Right cardiac atrium (tissue), 5 donors: ENCODE data around the gene OR4D1. TPM values are rescaled to one million over a fixed set of nuclear protein-coding genes. Genes with fewer than 3 reads are reported as not detected.
A peak's percentile ranks its signal among the peaks of the same experiment; 100 is the strongest.

Experiments
- ATAC-seq, 2 donors: fragments of 200-7000 bp; cut with Tn5 transposase; one replicate each; pipeline versions ENCODE4 v1.8.0 to v1.9.1; 2020; ENCODE audit warnings: moderate library complexity in 2 of 2, mild to moderate bottlenecking in 1 of 2
- DNase-seq, 3 donors: peaks; one replicate each; pipeline ENCODE4 v3.0.0-alpha.2; 2020
- H3K27ac ChIP-seq: one replicate; pipeline ENCODE4 v1.5.1; 2013; ENCODE audit warnings: mild to moderate bottlenecking, low read length, control low read depth, moderate library complexity
- H3K27me3 ChIP-seq: one replicate; pipeline ENCODE4 v1.6.1; 2013; ENCODE audit not compliant: control insufficient read depth, insufficient read depth
- H3K4me1 ChIP-seq: one replicate; pipeline ENCODE4 v1.6.1; 2013; ENCODE audit warnings: low read length; ENCODE audit not compliant: control insufficient read depth, insufficient read depth
- H3K4me3 ChIP-seq: one replicate; pipeline ENCODE4 v1.5.1; 2013; ENCODE audit warnings: low read length, control low read depth
- H3K9me3 ChIP-seq: one replicate; pipeline ENCODE4 v1.6.1; 2013; ENCODE audit warnings: low read length; ENCODE audit not compliant: control insufficient read depth
- WGBS: extraction: QIAGEN DNeasy Blood & Tissue Kit; methylation state at CpG from one replicate; pipeline ENCODE4 v1.1.7; 2013; 5-methylcytosine and 5-hydroxymethylcytosine counted together
- intact Hi-C, 4 donors: fragments of 100-400 bp; cut with DNase I; formaldehyde crosslinking; loops; one replicate each; pipeline versions ENCODE4 v1.11.0 to v1.14.0; 2022 to 2023
- polyA plus RNA-seq: library from polyadenylated mRNA; stranded (reverse); fragments of 200-250 nt; gene quantifications from one replicate; pipeline ENCODE4 v1.2.3, GENCODE V29; 2013
- total RNA-seq, 4 donors: library from RNA; stranded (reverse); fragmentation: NEBNext Ultra II Directional; extraction: Animal tissue kit (Norgen Biotek cat#: 25700); gene quantifications; one replicate each; pipeline ENCODE4 v1.2.1, GENCODE V29; 2021
- donor health status: healthy with polysubstance abuse.
- donor health status: DM: no; HTN: yes; CAD: no.
- donor health status: DM: no; HTN: no; CAD: no.
- donor health status: DM: no; HTN: yes; CAD: no; lungs with severe emphysema.
- donor health status: DM: yes; HTN: yes; CAD: no.

OR4D1 gene
- total and polyA plus RNA-seq, 5 donors: not detected

DNA sequence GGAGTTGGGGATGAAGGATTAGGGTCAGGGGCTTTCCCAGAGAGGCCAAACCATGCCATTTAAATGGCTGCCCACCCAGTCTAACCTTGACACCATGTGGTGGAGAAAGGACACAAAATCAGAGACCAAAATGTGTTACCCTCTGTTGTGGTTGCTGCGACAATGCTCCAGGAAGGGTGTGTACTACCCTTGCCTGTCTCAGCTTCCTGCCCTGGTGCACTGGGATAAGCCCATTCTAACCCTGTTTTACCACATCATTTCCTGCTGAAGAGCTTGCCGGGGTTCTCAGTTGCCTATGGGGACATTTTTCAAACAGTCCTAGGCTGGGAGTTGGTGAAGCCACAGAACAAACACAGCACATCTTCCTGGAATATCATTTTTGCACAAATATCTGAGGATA lies 4.9 kb downstream of the OR4D1 start:
- Histone ChIP-seq H3K9me3 (no peaks in the 10 kb centered on the region), H3K4me3 (no peak overlapping the region), H3K4me1 (no peaks in the 10 kb centered on the region), H3K27me3 (no peaks in the 10 kb centered on the region), H3K27ac (no peak overlapping the region)
- ATAC-seq: peak; percentile 57 to 86
- WGBS: 50% methylated on average over 2 of the region's 2 CpGs
- intact Hi-C loops: no loop called here
- DNase-seq: no peak

- ATAC-seq: no peak
- intact Hi-C loops: no loop called here
- Histone ChIP-seq H3K27me3 (no peaks in the 10 kb centered on the region), H3K27ac (no peak overlapping the region), H3K4me3 (no peak overlapping the region), H3K4me1 (no peaks in the 10 kb centered on the region), H3K9me3 (no peaks in the 10 kb centered on the region)
- DNase-seq: no peak
Observed at GRCh38 chr17:58153671-58154070, 5.5 kb downstream of the OR4D1 start.

- Histone ChIP-seq H3K27ac (no peak overlapping the region), H3K4me1 (no peaks in the 10 kb centered on the region), H3K9me3 (no peaks in the 10 kb centered on the region), H3K27me3 (peaks cover 4% of the 10 kb centered on the region), H3K4me3 (peak overlapping the region; percentile 33)
- WGBS: 2% methylated on average over 65 of the region's 65 CpGs
- ATAC-seq: peak; percentile 85 to 90
- peak; percentile 33 to 62 (median 58) for DNase-seq
- intact Hi-C loops: no loop called here
Observed at GRCh38 chr17:58156839-58157803, 8.9 kb downstream of the OR4D1 start.

- no peaks in the 10 kb centered on the region for H3K4me1 ChIP-seq
- no peaks in the 10 kb centered on the region for H3K9me3 ChIP-seq
- H3K4me3 ChIP-seq: no peak overlapping the region
- intact Hi-C loops: no loop called here
- 72% methylated on average over 2 of the region's 2 CpGs for WGBS
- DNase-seq: no peak
- H3K27me3 ChIP-seq: peaks cover 4% of the 10 kb centered on the region
- no peak overlapping the region for H3K27ac ChIP-seq
- no peak for ATAC-seq
Observed at GRCh38 chr17:58158181-58158580, 10.0 kb downstream of the OR4D1 start.

DNA sequence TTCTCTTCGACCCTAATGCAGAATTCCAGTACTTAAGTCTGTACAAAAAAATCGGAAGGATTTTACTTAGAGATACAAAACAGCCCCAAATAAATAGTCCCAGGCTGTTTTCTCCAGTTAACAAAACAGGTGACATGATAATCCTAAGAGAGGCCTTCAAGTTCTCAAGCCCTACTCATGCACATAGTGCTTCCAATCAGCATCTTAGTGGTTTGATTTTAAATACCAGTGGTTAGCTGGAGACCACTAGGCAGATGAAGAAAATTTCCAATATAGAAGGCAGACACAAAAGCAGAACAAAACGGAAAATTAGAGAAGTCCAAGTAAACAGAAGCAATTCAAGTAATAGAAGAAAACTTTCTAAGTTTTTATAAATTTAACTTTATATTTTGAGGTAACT lies 13.4 kb downstream of the OR4D1 start:
- Histone ChIP-seq H3K4me3 (no peak overlapping the region), H3K27me3 (peaks cover 4% of the 10 kb centered on the region), H3K4me1 (no peaks in the 10 kb centered on the region), H3K9me3 (no peaks in the 10 kb centered on the region), H3K27ac (no peak overlapping the region)
- DNase-seq: no peak
- intact Hi-C loops: no loop called here
- no peak for ATAC-seq
- WGBS: 65% methylated on average over 3 of the region's 3 CpGs

DNA sequence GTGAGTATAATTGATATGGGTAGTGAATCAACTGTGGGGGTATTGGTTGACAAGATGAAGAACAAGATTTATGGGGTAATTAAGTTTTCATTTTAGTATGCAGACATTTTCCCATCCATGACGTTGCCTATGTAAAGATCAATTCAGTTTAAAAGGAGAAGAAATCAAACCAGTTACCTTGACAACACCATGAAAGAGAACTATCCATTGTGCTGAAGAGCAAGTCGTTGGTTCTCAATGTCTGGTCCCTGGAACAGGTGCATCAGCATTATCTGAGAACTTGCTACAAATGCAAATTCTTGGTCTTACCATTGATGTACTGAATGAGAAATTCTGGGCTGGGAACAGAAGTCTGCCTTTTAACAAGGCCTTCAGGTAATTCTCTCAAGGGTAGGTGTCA lies 17.8 kb downstream of the OR4D1 start:
- Histone ChIP-seq H3K4me3 (no peak overlapping the region), H3K4me1 (no peaks in the 10 kb centered on the region), H3K9me3 (no peaks in the 10 kb centered on the region), H3K27me3 (no peaks in the 10 kb centered on the region), H3K27ac (no peak overlapping the region)
- DNase-seq (no peak), ATAC-seq (no peak)
- 10% methylated on average over 2 of the region's 2 CpGs for WGBS
- intact Hi-C loops: no loop called here

DNA sequence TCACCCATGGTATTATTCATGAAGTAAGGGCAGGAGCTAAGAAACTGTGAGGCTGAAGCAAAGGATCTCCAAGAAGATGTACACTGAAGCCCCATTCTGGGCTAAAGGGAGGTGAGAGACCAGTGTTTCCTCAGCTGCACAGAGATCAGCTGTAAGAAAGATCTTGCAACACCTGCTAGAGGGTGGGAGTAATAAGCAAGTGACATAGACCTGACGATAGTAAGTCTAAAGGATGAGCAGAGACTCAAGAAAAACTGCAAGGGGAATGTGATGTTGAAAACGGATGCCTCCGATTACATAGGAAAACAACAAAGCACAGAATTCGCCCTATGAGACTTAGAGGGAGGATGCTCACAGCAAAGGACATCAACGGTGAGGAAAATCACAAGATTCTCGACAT lies 18.5 kb downstream of the OR4D1 start, which contains the start of gene OR4D2:
OR4D2 (plus strand) TSS at position 301 of the 400 bp plus-strand sequence. CDS start 2,674 bp downstream, outside the sequence.
- ATAC-seq (no peak), DNase-seq (no peak)
- Histone ChIP-seq H3K27ac (no peak within 1 kb of the TSS), H3K4me3 (no peak within 1 kb of the TSS), H3K4me1 (no peaks in the 10 kb centered on the region), H3K27me3 (no peaks in the 10 kb centered on the region), H3K9me3 (no peaks in the 10 kb centered on the region)
- intact Hi-C loops: no loop called here
- 60% methylated on average over 6 of the region's 6 CpGs for WGBS

GRCh38 chr17:58170622-58171021 lies 22.4 kb downstream of the OR4D1 start:
- H3K27ac ChIP-seq: no peak overlapping the region
- intact Hi-C loops: no loop called here
- no peak for ATAC-seq

DNA sequence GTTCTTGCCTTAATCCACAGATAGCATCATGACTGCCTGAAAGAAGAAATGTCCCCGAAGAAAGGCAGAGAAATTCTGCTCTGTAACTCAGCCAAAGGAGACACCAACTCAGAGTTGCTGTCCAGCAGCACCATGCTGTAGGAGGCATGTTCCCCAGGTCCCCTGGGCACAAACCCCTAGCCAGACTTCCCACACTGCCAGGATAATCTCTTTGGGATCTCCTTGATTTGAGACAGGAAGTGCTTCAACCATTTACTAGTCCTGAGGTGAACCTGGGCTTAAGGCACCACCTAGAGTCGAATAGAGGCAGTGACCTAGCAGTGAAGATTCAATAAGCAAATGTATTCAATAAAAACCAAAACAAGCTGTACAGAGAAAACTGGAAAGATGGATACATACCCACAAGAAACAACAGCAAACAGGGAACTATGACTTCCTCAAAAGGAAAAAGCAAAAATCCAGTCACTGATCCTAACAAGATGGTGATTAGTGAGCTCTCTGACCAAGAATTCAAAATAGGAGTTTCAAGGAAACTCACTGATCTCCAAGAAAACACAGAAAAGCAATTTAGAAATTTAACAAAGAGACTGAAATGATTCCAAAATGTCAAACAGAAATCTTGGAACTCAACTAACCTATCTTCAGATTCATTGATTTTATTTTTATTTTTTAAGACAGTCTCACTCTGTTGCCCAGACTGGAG lies 24.3 kb downstream of the OR4D1 start:
- WGBS: 32% methylated on average over 2 of the region's 2 CpGs
- Histone ChIP-seq H3K27ac (no peak overlapping the region), H3K4me1 (no peaks in the 10 kb centered on the region), H3K9me3 (no peaks in the 10 kb centered on the region), H3K27me3 (no peaks in the 10 kb centered on the region), H3K4me3 (no peak overlapping the region)
- no peak for DNase-seq
- intact Hi-C loops: no loop called here
- ATAC-seq: peak in 1 of 2 donors; percentile 41

More at GRCh38 chr17:58170622-58171021, 22.4 kb downstream of the OR4D1 start:
- Histone ChIP-seq H3K4me3 (no peak overlapping the region), H3K4me1 (no peaks in the 10 kb centered on the region), H3K27me3 (no peaks in the 10 kb centered on the region), H3K9me3 (no peaks in the 10 kb centered on the region)
- DNase-seq: no peak
- WGBS: 57% methylated on average over 4 of the region's 4 CpGs

DNA sequence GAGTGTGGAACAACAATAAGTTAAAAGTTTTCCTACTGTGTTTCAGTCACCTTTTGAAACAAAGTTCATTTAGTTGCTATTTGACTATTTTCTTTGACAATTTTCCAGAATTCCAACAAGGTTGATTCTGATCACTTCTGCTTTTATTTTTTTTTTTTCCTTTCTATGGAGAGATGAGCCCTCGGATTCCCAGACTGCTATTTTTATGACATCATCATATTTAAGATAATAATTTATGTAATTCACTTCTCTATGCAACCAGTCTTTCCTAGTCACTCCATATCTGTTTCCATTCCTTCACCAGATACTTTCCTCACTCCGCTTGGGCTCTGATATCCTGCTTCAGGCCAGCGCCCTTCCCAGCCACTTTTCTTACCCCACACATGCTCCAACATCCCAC lies 26.7 kb downstream of the OR4D1 start:
- ATAC-seq (no peak), DNase-seq (no peak)
- Histone ChIP-seq H3K27ac (no peak overlapping the region), H3K27me3 (no peaks in the 10 kb centered on the region), H3K4me1 (no peaks in the 10 kb centered on the region), H3K4me3 (no peak overlapping the region), H3K9me3 (no peaks in the 10 kb centered on the region)
- intact Hi-C loops: no loop called here
- WGBS: 47% methylated on average over 3 of the region's 3 CpGs

DNA sequence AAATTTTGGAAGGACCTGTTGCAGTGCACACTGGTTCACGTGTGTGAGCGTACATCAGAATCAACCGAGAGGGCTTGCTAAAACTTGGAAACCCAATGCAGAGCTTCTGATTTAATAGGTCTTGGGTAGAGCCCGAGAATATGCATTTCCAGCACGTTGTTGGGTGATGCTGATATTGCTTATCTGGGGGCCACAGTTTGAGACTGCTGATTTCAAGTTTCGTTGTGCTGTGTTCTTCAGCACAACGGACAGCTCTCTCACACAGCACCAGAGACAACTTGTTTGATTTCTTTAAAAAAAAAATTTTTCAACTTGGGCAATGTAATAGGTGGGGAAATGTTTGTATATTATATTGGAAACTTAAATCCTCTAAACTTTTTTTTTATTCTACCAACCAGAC lies 28.0 kb downstream of the OR4D1 start:
- Histone ChIP-seq H3K4me3 (no peak overlapping the region), H3K27ac (no peak overlapping the region), H3K27me3 (no peaks in the 10 kb centered on the region), H3K4me1 (no peaks in the 10 kb centered on the region), H3K9me3 (no peaks in the 10 kb centered on the region)
- intact Hi-C loops: no loop called here
- no peak for DNase-seq
- 34% methylated on average over 7 of the region's 7 CpGs for WGBS
- ATAC-seq: no peak
